Astrocyte of the cerebellum (primary cell): ENCODE measurements around the gene LRRC4C.

Experiments used
- DNase-seq: peaks from one replicate; pipeline ENCODE4 v3.0.0-alpha.2; 2011; ENCODE audit warnings: low read depth
- H3K4me3 ChIP-seq: 2 replicates; pipeline ENCODE4 v1.5.1; 2011; ENCODE audit warnings: mild to moderate bottlenecking, low read depth, low read length, moderate library complexity
- CTCF ChIP-seq: IDR thresholded peaks from 2 replicates; pipeline ENCODE4 v1.5.1; 2012; ENCODE audit warnings: low read length, low read depth, moderate library complexity, mild to moderate bottlenecking; ENCODE audit errors: missing control alignments
- in situ Hi-C: cut with HindIII; loops from 2 replicates; pipeline ENCODE4 v1.10.0; 2017; ENCODE audit warnings: low sequenced_read_pairs

Gene LRRC4C

GRCh38 chr11:40094954-40095353 is 1364.5 kb downstream of the LRRC4C start:
- no peak overlapping the region for H3K4me3 ChIP-seq
- in situ Hi-C loops, result no loop called here
- no peak for TF ChIP-seq CTCF
- no peak for DNase-seq

GRCh38 chr11:40080434-40080833 is 1379.0 kb downstream of the LRRC4C start:
- in situ Hi-C loops, result no loop called here
- no peak overlapping the region for H3K4me3 ChIP-seq
- TF ChIP-seq CTCF, result no peak
- DNase-seq, result no peak
